Limb (tissue), 2 donors: ENCODE data around the gene ITPR2.

ENCODE experiments used
- DNase-seq, 2 donors: peaks; one replicate each; pipeline ENCODE4 v3.0.0-alpha.2; 2016; ENCODE audit errors: extremely low spot score in 2 of 2

ITPR2 gene

GRCh38 chr12:26422839-26423398, 410.1 kb downstream of the ITPR2 start:
- no peak for DNase-seq

GRCh38 chr12:26416550-26416949, 416.4 kb downstream of the ITPR2 start:
- no peak for DNase-seq

DNA sequence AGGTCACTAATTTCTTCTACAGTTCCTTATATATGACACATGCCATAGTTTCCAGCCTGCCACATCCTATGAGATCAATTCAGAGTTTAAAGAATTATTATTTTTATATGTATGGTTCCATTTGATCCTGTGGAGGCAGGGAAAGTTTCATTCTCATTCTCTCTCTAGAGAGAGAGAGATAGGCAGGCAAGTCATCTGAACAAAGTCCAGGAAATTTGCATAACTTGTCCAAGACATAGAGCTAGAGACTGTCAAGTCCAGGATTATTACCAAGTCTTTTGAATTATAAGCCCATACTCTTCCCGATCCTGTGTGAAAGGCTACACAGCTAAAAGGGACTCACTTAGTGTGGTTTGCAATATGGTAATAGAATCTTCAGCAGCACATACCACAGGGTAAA, 422.3 kb downstream of the ITPR2 start:
- no peak for DNase-seq

DNA sequence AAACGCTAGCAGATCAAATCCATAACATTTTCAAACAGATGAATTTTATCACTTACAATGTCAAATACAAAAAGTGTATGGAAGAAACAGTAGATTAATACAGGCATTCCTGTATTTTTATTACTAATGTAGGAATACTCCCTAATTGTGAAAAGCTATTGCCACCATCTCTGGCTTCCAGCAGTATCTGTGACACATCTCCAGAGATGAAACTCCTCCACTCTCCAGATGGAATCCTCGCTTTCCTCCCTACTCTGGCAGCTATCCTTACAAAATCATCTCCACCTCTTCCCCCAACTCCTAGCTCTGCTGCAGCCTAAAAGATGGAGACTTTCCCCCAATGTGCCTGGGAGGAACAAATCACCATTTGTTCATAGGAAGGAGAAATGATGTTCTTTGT, 426.2 kb downstream of the ITPR2 start:
- no peak for DNase-seq

DNA sequence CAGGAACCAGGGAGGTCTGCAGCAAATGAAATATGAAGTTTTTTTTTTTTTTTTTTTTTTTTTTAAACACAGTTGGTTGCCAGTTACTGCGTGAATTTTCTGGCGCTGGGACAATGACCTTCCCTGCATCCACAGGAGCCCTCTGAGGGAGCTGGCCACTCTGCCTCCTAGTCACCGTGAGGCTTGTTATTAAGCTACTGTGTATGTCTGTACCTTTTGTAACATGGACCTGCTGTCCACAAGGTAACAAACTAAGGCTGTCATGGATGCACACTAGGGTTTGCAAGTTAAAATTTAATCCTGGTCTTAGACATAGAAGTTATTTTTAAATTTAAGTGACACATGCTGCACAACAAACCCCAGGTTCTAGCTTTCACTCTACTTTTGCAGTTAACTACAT, 426.6 kb downstream of the ITPR2 start:
- DNase-seq, result no peak

- DNase-seq, result no peak
Observed at GRCh38 chr12:26403601-26404000, 429.4 kb downstream of the ITPR2 start.

DNA sequence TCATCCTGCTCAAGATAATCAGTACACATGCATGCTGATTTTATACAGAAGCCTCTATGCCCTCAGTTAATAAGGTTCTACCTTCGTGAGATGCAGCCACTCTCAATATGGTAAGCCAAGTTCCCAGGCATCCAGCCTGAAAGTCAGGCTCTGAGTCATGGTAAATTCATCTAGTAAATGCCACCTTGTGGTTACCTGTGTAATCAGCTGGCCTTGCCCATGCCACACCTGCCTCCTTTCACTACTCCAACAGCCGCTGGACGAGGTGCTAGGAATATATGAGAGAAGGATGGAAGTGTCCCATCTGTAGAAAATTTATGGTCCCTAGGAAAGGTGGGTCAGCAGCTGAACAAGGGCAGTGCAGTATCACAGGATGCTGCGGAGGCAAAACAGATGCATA, 430.3 kb downstream of the ITPR2 start:
- no peak for DNase-seq

- DNase-seq, result no peak
Observed at GRCh38 chr12:26401874-26402273, 431.1 kb downstream of the ITPR2 start.

DNA sequence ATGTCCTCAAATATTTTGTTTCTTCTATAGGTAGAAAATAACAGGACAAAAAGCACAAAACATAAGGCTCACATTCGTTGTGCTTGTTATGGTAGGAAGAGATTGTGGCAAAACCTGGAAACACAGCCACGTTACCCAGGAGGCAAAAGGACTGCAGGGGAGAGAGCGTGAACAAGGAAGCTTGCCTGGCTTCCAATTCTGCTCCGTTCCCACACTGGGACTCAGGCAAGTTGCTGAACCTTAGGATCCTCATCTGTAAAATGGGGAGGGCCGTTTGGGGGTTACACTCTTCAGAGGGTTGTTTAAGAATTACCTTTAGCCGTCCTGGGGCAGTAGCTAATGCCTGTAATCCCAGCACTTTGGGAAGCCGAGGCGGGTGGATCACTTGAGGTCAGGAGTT, 432.4 kb downstream of the ITPR2 start:
- DNase-seq, result no peak

DNA sequence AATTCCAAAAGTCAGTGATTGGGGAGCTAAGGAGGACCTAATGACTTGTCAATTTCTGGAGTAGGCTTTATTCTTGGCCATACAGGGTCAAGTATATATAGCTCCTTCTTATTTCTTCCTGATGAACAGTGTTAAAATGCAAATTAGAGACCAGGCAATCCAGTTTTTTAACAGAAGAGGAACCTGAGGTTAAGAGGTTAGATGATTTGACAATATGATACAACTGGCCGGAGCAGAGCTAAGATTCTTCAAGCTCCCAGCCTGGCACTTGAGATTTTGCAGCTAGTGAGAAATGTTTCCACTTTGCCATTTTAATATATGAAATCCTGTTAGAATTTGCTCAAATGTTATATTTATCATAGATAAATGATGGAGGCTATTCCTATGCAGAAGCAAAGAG, 433.6 kb downstream of the ITPR2 start:
- no peak for DNase-seq

DNA sequence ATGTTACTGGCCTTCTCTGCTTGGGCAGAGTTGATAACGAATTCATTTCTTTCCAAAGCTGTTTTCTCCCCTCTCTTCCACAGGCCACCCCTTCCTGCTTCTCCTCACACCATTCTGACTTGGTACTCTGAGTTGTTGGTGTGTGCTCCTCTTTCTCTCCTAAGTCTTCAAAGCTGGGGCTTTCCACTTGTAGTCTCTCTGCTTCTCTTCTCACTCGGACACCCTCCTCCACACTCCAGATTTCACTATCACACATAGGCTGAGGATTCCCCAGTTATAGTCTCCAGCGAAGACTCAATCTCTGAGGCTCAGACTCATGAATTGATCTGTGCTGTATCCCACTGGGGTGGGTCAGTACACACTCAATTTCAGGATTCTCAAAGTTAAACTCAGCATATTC, 436.6 kb downstream of the ITPR2 start:
- no peak for DNase-seq

DNA sequence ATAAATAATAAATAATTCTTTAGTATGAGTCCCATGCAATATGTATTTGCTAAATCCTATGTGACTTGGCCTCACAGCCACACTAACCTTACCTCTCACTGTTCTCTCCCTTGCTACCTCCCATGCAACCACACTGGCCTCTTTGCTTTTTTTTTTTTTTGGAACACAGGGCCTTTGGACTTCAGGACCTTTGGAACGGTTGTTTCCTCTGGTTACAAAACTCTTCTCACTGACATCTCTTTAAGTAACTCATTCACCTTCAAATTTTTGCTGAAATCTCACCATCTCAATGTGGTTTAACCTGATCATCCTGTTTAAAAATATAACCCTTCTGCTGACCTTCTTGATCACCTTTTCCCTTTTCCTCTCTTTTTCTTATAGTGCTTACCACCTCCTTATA, 443.7 kb downstream of the ITPR2 start:
- DNase-seq, result no peak

DNA sequence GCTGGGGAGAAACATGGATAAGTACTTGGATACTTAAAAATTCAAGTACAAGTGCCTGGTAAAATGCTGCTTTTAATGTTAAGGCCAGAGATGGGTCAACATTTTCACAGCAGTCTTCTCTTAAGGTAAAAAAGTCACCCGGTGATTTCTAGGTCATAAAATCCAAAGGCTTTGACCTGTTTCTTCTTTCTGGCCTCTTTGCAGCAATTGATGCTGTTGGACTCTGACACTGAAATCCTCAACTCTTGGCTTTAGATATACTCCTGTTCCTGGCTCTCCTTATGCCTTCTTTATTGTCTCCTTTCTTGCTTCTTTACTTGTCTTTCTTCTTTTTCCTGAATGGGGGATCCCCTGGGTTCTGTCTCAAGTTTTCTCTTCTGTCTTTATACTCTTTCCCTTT, 448.5 kb downstream of the ITPR2 start:
- no peak for DNase-seq

GRCh38 chr12:26383041-26383440, 450.0 kb downstream of the ITPR2 start:
- DNase-seq, result no peak

- DNase-seq, result no peak
Observed at GRCh38 chr12:26380897-26381296, 452.1 kb downstream of the ITPR2 start.

- DNase-seq, result no peak
Observed at GRCh38 chr12:26379777-26380467, 453.1 kb downstream of the ITPR2 start.

DNA sequence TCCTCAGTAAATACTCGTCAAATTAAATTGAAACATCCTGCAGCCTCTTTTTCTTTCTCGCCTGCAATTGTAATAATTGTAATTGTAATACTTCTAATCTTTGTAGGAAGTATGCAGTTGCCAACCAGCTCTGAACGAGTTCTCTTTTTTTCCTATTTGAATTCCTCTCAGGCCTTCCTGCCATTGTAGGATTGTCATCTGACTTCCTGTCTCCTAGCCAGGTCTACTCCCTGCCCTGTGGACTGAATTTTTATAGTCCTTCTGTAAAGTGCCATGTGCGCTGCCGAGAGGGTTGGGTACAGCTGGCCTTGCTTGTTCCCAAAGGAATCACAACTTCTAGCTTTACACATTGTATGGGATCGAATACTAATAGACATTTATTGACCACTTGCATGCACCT, 454.3 kb downstream of the ITPR2 start:
- DNase-seq, result no peak

DNA sequence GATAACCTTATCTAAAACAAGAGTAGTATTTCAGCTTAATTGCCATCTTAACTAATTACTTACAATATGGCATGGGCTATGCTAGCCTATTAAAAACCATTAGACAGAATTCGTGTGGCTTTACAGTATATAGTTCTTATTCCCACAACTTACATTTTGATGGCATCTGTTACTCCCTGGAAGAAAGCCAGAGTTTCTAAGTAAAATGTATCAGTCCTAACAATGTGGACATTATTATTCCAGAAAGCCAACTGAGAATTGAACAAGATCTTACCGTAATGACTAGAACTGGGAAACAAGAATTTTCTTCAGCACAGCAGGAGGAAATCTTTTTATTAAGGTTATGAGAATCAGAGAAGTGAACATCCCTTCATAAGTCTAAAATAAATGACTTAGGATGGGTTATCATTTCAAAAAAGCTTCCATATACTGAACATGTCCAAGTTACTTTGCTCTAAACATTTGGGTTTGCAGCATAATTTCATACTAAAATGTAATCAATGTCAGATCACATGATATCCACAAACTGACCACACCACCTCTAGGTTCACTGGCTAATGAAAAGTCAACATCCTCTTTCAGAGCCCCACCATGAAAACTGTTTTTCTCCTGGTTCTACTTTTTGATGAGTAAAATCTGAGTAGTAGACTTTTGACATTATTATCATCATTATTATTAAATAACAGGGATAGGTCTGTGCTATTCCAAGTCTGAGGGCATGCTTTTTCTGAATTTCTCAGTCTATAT, 457.9 kb downstream of the ITPR2 start:
- DNase-seq, result peak in 1 of 2 donors; percentile 60

GRCh38 chr12:26373606-26374495, 459.1 kb downstream of the ITPR2 start:
- no peak for DNase-seq

DNA sequence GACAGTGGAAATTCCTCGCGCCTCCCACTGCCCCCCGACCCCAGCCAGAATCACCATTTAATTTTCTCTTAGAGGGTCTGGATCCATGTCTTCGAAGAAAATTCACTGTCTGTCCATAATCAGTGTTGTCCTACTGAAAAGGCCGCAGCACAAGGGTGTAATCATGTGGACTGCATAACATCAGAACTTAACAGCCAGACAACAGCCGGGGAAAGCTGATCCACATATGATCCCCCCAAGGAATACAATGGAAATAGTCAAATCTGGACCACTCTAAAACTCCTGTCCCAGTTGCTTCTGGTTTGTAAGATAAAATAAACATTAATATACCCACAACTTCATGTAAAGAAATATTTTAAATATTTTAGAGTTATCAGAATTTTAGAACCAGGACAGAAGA, 460.1 kb downstream of the ITPR2 start:
- DNase-seq, result no peak

DNA sequence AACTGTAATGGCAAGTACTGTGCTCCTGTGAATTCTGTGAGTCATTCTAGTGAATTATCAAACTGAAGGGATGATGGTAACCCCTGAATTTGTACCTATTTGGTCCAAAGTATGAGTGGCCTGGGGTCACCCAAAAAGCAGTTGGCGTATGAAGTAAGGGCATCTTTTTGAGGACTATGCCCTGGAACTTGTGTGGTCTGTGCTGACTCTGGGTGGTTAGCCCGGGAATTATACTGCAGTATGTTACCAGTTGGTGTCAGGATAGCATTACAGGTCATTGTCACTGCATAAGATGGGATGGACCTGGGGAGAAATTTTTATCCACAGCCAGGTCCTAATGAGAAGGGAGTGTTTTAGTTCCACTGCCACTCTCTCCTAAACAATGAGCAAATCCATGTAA, 462.9 kb downstream of the ITPR2 start:
- DNase-seq, result no peak

- no peak for DNase-seq
Observed at GRCh38 chr12:26369588-26369987, 463.4 kb downstream of the ITPR2 start.
